ENCODE measurements around the gene MYBPC1.

DNA sequence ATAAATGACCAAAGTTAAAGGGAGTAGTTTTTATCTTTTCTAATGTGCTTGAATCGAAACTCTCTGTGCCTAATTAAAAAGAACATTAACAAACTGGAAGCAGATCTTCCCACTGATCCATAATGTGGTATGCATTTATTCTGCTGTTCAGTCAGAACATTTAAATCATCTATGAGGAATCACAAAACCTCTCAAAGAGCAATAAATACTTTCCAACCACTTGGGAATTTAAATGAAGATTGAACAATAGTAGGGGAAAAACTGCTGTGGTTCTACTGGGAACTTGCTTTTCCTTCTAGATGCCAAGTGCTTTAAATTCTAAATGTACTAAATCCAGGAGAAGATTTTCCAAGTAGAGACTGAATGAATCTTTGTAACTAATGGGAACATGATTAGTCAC is 90.3 kb downstream of the MYBPC1 start:
- TF ChIP-seq SP1 (IDR thresholded peaks at IDR 0.05) (no peak), BHLHE40 (IDR thresholded peaks at IDR 0.05; ENCODE audit: borderline replicate concordance) (no peak), FOXM1 (IDR thresholded peaks at IDR 0.05; ENCODE audit: borderline replicate concordance) (no peak), TARDBP (IDR thresholded peaks at IDR 0.05) (no peak), NFRKB (IDR thresholded peaks at IDR 0.05) (no peak), SUZ12 (IDR thresholded peaks at IDR 0.05) (no peak), ARNT (IDR thresholded peaks at IDR 0.05) (no peak), FOXA1 (IDR thresholded peaks at IDR 0.05) (no peak), FOXK2 (IDR thresholded peaks at IDR 0.05) (no peak), ZNF384 (IDR thresholded peaks at IDR 0.05) (no peak), L3MBTL2 (conservative IDR thresholded peaks at IDR 0.05) (no peak), ELF4 (IDR thresholded peaks at IDR 0.05) (no peak)
- TF ChIP-seq, protein P1, sequence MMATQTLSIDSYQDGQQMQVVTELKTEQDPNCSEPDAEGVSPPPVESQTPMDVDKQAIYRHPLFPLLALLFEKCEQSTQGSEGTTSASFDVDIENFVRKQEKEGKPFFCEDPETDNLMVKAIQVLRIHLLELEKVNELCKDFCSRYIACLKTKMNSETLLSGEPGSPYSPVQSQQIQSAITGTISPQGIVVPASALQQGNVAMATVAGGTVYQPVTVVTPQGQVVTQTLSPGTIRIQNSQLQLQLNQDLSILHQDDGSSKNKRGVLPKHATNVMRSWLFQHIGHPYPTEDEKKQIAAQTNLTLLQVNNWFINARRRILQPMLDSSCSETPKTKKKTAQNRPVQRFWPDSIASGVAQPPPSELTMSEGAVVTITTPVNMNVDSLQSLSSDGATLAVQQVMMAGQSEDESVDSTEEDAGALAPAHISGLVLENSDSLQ (IDR thresholded peaks at IDR 0.05), result no peak

Data from HEK293T (cell line).